DMS114 treated with DMSO at 0.1 percent for 48 hours (cell line): ENCODE results near the gene RAB5IF.
"Not testable (repeated sequence)": the region's sequence is repeated elsewhere in the genome, so short reads cannot be mapped to it uniquely, and the experiment has no call there.

Experiments
- DNase-seq: peaks from one replicate; lab custom pipeline; 2025; ENCODE audit not compliant: unreplicated experiment; lab: John Stamatoyannopoulos, UW

The RAB5IF gene

DNA sequence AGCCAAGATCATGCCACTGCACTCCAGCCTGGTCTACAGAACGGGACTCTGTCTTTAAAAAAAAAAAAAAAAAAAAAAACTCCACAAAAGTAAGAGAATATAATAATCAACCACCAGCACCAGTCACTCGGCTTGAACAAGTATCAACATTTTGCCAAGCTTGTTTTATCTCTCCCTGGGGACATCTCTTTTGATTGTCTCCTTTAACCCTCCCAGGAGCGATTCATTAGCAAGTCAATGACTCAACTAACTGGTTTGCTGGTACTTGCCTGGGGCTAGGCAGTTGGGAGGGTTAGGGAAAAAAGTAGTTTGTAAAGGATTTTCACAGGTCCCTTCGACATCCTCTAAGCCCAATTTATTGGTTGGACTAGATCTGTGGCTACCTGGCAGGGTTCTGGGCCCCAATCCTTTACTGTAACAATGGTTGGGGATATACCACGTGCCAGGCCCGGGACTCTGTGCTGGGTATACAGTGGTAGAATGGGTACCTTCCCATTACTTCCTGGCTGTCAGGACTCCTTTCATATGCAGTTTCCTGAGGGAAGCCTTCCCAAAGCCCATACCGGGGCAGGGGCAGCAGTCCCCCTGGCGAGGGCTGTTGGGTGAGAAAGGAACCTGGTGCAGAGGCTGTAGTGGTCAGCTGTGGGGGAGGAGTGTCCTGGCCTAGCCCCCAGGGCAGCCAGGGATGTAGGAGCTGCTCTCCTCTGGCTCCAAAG lies 20.0 kb upstream of the RAB5IF start:
- no peak for DNase-seq

DNA sequence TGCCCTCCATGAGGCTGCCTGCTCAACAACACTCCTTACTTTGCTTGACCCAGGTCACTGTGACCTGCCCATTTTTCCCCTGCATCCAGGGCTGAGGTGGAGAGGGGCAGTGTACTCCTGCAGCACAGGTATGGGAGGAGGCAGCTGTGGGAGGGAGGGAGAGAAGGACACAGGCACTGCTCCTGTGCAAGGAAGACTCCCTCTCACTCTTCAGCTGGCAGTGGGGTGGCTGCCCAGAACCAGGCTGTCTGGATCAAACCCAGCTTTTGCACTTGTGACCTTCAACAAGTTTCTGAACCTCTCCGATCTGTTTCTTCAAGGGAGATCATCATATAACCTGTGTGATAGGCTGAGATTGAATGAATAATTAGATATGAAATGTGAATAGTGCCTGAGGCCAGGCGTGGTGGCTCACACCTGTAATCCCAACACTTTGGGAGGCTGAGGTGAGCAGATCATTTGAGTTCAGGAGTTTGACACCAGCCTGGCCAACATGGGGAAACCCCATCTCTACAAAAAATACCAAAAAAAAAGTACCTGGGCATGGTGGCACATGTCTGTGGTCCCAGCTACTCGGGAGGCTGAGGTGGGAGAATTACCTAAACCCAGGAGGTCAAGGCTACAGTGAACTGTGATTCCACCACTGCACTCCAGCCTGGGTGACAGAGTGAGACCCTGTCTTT lies 18.1 kb upstream of the RAB5IF start:
- no peak for DNase-seq

DNA sequence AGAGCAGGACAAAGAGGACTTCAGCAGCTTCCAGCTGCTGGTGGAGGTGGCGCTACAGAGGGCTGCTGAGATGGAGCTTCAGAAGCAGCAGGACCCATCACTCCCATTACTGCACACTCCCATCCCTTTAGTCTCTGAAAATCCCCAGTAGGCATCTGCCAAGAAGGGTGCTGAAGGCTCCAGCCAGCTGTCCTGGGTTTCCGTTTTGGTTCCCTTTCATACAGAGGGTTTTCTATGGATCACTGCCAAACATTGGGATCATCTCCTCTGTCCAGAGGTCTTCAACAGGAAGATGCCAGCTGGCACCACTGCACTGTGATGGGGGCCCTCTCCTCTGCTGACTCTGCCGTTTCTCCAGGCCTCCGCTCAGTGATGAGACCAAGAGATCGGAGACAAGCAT lies 14.3 kb upstream of the RAB5IF start:
- DNase-seq, result no peak

DNA sequence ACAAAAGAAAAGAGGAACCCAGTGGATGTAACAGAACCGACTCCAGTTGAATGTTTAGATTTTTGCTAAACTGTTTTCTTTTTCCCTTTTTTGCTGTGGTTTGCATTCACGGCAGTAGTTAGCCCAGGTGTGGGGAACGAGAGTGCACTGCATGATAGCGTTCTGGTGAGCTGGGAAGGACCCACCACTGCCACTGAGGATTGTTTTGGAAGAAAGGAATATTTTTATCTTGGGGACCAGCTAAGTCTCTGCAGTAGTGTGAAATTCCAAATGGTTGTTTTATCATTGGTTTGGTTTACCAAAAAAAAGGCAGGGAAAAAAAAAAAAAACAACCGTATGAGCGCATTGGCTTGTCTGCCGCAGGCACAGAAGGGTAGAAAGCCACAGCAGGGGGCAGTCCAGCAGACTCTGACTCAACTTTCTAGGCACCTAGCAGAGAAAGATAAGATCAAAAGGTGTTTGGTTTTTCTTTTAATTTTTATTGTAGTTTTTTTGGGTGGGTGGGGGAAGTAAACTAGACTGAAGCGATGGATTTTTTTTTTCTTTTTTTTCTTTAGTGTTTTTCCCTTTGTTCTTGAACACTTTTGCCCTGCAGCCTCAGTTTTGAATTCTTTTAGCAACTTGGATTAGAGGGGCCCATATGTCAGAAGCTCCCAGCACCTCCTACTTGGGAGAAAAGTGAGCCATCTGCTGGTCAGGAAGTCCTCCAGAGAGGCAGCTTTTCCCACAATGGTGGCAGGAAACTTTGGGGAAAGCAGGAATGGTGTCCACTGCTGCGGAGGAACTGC lies 13.5 kb upstream of the RAB5IF start:
- no peak for DNase-seq

DNA sequence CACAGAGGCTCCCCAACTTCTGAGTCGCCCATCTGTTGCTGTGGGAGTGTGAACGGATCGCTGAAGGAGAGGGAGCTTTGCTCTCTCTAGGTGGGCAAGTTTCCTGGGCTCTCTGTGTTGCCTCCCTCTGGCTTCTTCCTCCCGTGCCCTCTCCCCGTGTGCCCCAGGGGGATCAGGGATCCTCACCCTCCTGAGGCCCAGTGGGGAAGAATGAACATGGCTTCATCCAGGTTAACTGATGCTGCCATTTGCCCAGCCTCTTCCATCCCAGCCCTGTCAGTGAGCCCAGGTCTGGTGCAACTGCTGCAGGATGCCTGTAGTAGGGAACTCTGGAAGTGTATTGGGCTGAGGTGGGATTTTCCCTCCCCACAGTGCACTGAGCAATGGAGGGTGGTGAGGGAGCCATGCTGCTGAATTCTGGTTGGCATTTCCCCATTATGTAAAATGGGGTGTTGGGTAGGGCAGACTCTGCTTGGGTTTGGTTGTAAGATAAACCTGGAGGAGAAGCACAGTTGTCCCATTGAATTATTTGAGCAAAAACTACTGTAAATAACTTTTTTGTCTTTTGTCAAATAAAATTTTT lies 12.1 kb upstream of the RAB5IF start:
- DNase-seq, result no peak

DNA sequence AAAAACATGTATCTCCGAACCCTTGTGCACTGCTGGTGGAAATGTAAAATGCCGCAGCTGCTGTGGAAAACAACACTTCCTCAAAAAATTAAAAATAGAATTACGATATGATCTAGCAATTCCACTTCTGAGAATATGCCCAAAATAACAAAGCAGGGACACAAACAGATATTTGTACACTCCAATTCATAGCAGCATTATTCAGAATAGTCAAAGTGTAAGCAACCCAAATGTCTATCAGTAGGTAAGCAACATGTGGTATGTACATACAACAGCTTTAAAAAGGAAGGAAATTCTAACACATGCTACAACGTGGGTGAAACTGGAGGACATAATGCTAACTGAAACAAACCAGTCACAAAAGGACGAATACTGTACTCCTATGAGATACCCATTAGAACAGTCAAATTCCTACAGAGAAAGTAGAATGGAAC lies 5.7 kb upstream of the RAB5IF start:
- no peak for DNase-seq

DNA sequence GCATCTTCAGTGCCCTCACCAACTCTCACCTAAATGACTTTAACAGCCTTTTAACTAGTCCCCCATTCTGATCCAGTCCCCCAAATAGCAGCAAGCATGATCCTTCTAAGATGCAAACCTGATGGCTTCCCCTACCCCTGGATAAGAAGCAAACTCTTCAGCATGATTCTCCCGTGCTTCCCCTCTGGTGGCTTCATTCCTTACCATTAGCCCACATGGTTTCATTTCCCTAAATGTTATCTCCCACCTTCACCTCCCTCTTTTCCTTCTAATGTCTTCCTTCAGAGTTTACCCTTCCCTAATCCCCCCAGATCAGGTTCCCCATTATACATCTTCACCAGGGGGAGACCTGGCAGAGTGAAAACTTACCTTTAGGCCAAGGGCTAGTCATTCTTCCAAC lies 4.0 kb upstream of the RAB5IF start:
- no peak for DNase-seq

DNA sequence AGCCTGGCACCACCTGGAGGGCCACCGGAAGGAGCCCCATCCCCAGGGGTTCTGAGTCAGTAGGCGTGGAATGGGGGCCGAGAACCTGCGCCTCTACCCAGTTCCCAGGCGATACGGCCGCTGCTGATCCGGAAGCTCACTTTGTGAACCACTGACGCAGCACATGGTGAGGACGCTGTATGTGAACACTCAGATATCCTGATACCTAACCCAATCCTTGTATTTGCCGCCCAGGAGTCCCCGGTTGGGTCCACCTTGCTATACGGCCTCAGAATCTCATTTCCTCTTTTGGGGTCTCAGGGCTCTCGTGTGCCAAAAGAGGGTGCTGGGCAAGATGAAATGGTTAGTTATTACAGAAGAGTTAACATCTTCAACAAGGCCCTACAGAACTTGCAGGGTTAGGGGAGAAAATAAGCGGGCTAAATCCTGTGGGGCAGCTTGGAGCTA lies 604 bp upstream of the RAB5IF start:
- DNase-seq, result no peak

DNA sequence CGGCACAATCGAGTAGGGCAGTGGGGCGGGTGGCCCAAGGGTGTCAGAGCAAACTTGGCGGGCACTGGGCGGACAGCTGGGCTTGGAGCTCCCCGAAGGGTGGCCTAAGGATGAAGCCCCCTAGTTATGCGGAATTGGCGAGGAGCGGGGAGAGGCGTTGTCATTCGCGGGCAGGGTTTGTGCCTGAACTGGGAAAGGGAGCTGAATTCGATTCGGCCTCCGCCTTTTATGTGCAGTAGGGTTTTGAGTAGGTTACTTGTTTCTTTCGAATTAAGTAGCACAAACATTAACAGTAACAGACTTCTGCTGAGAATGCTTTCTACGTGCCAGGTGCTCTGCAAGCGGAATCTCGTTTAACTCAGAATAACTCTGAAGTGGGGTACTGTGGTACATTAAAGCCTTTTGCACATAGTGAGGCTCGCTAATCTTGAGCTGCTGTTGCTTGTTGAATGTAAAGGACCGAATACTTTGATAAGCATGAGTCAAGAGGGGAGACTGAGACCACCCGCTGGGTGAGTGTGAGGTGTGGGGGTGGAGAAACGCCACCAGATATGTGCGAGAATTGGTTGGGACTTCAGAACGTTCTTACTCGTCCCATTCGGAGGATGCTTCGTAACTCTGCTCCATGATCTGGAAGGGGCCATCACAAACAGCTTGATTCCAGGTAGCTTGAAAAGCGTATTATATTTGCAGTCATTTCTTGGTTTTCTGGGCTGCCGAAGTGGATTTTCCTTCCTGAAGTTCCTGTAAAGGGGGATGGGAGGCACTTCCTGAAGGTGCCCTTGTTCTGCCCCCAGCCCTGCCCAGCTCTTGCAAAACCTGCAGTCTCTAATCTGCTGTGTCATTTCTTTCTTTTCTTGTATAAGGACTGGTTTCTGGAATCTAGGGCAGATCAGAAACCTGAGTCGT lies 833 bp downstream of the RAB5IF start:
- DNase-seq, result no peak

DNA sequence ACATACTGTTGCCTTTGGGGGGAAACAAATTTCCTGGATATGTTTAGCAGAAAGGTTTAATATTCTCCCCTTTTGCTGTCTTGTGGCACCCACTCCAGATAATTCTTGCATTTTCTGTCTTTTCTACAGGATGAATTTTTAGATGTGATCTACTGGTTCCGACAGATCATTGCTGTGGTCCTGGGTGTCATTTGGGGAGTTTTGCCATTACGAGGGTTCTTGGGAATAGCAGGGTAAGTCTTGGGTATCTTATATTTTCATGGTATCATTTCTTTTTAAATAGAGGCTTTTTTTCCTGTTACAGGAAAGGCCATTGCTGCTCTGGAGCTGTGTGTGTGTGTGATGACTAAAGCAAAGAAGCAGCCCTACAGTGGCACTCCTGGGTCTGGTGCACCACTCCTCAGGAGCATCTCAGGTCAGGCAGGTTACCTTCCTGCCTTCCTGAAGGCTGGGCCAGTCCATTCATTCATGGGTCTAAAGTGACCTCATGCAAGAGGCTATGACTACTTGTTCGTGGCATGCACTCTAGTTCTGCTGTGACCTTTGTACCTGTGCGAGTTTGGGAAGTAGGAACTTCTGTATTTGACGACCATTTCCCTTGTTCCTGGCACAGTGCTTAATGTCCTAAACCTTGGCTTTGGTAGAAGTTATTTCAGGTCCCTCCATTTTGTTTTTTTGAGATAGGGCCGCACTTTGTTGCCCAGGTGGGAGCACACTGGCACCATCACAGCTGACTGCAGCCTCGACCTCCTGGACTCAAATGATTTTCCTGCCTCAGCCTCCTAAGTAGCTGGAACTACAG lies 2.2 kb downstream of the RAB5IF start:
- no peak for DNase-seq

DNA sequence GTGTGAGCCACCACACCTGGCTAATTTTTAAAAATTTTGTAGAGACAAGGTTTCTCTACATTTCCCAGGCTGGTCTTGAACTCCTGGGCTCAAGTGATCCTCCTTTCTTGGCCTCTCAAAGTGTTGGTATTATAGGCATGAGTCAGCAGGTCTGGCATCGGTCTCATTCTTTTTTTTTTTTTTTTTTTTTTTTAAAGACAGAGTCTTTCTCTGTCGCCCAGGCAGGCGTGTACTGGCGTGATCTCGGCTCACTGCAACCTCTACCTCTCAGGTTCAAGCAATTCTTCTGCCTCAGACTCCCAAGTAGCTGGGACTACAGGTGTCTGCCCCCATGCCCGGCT lies 2.8 kb downstream of the RAB5IF start:
- not testable (repeated sequence) for DNase-seq

DNA sequence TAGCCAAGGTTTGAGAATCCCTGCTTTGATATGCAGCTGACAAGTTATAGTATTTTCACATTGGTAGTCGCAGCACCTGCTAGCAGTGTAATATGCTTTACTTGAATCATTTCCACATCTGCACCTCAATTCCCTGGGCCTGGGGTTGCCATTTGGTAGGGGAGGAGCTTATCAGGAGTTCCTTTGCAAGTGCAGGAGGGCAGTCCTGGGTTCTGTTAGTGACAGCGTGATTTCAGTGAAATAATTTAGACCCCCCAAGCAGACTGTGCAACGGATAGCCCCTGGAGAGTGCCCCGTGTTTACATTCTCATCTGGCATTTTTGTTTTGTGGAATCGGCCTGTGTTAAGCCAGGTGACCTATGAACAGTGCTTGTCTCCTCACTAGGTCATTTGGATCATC lies 6.0 kb downstream of the RAB5IF start:
- no peak for DNase-seq

DNA sequence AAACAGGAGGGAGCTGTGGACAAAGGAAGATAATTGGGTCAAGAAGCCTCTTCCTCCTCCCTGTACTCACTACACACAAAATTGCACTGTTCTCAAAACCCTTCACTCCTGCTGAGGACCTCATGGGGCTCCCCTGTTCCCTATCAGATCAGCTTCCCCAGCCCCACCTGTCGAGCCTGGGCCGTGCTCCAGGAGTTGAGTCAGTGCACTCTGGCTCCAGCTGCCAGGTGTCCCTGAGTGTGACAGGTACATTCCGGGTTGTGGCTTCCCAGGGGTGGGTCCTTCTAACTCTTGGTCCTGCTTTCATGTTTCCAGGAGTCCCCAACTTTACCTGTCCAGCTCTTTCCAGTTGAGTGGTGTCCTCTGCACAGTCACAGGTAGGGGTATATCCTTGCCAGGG lies 8.4 kb downstream of the RAB5IF start:
- DNase-seq, result no peak

DNA sequence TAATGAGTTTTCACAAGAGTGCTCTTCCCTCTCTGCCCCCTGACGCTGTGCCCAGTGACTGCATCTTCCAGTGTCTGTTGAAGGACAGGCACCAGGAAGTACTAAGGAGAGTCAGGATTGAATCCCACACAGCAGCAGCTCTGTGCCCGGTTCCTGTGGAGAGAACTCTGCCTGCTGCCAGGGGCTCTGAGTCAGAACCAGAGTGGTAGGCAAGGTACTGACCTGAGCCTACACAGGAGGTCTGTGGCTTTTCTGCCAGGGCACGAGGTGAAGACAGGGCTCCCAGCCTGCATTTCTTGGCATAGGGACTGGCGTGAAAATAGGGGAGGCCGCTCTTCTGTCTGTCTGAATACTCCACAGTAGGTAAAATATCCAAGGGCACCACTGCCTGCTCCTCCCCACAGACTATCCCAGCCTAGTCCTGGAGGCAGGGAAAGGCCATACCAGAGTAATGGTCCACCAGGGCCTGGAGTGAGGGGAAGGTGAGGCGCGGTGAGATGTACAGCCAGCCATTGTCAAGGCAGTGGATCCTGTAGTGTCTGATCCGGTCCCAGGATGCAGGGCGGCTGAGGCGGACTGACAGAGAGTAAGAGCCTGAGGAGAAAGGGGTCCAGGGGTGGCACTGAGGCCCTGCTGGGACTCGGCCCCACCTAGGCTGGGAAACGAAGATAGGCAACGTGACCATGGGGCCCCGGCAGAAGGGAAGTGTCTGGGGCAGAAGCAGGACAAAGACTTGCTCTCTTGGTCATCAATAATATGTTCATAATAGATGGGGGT lies 9.4 kb downstream of the RAB5IF start:
- DNase-seq, result no peak

DNA sequence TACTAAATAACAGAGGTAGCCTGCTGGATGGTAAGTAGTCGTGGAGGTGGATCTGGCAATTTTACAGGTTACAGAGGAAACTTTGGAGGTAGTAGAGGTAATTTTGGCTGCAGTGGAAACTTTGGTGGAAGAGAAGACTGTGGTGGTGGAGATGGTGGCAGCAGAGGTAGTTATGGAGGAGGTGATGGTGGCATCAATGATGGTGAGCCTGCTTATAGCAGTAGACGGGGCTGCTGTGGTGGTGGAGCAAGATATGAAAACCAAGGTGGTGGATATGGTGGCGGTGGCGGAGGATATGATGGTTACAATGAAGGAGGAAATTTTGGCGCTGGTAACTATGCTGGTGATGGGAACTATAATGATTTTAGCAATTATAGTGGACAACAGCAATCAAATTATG lies 15.3 kb downstream of the RAB5IF start:
- DNase-seq, result no peak

DNA sequence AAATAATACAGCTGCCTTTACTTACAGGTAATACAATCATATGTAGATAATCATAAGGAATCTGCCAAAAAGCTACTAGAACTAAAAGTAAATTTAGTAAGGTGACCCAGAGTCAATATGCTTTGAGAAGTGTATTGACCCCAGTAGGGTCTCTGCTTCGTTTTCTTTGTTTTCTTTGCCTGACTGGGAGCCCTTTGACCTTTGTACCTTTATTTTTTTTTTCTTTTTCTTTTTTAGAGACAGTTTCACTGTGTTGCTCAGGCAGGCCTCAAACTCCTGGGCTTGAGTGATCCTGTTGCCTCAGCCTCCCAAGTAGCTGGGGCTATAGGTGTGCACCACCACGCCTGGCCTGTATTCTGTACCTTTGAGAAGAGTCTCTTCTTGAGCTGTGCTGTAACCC lies 17.9 kb downstream of the RAB5IF start:
- DNase-seq, result no peak

DNA sequence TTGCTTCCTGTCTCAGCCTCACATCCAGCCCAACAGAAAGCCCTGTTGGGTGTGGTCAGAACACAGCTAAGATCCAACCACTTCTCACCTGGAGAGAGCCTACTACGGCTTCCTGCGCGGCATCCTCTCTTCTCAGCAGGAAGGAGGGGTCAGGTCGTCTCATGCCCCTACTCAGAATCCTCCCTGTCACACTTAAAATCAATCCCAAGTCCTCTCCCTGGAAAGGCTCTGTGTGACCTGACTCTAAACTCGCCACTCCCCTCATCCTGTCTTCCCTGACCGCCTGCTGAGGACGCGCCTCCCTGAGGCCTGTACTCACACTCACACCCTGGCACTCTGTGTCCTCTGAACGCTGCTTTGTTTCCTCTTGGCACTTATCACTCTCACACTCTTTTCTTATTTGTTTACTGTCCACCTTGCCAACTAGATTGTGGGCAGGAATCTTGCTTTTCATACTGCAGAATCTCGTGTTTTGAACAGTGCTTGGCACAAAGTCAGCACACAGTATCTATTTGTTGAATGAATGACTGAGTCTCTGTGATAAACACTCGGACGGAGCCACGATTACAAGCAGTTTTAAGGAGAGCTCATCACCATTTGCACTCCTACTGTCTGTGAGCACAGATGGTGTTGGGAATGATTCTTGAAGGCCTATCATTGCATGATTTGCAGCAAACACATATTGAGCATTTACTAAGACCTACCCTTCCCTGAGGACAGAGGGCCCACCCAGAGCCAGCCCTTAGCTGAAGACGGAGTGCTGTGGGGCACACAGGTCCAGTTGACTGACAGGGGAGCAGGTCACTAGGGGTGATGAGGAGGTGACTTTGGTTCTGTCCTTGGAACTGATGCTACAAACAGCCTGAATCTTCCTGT lies 18.7 kb downstream of the RAB5IF start:
- no peak for DNase-seq

DNA sequence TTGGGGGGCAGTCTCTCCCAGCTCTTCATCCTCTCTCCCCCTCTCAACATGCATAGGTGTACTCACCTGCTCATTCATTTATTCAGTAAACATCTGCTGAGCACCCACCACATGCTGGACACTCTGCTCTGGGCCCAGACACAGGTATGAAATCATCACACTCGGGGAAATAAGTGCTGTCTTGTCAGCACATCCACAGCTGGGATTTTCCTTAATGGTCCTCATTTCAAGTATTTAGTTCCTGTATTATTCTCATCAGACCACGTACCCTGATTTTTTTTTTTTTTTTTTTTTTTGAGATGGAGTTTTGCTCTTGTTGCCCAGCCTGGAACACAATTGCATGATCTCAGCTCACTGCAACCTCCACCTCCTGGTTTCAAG lies 19.4 kb downstream of the RAB5IF start:
- no peak for DNase-seq
